ENCODE results near the gene ZMIZ1.

DNA sequence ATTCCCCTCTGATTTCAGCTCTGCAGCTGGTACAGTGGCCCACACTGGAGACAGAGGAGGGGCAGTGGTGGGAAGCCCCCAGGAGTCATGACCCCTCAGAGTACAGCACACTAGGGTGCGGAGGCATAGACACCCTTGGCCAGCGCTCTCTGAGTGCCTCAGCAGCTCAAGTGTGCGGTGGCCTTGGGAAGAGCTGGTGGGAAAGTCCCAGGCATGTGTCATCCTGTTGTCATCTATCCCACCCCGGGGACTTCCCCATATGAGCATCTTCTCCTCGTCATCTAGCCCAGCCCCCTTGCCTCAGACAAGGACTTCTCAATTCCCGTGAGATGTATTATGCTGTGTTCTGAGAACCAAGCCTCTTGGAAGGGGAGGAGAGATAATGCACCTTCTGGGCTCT, 262.9 kb downstream of the ZMIZ1 start:
- TF ChIP-seq, protein P1, sequence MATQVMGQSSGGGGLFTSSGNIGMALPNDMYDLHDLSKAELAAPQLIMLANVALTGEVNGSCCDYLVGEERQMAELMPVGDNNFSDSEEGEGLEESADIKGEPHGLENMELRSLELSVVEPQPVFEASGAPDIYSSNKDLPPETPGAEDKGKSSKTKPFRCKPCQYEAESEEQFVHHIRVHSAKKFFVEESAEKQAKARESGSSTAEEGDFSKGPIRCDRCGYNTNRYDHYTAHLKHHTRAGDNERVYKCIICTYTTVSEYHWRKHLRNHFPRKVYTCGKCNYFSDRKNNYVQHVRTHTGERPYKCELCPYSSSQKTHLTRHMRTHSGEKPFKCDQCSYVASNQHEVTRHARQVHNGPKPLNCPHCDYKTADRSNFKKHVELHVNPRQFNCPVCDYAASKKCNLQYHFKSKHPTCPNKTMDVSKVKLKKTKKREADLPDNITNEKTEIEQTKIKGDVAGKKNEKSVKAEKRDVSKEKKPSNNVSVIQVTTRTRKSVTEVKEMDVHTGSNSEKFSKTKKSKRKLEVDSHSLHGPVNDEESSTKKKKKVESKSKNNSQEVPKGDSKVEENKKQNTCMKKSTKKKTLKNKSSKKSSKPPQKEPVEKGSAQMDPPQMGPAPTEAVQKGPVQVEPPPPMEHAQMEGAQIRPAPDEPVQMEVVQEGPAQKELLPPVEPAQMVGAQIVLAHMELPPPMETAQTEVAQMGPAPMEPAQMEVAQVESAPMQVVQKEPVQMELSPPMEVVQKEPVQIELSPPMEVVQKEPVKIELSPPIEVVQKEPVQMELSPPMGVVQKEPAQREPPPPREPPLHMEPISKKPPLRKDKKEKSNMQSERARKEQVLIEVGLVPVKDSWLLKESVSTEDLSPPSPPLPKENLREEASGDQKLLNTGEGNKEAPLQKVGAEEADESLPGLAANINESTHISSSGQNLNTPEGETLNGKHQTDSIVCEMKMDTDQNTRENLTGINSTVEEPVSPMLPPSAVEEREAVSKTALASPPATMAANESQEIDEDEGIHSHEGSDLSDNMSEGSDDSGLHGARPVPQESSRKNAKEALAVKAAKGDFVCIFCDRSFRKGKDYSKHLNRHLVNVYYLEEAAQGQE (IDR thresholded peaks at IDR 0.05; ENCODE audit: insufficient read depth in 1 of 2, low read depth in 2 of 2, low read length in 1 of 2), result no peak
- TF ChIP-seq CTCF (IDR thresholded peaks at IDR 0.05), result no peak
- no peak for TF ChIP-seq POLR2AphosphoS5 (IDR thresholded peaks at IDR 0.05; ENCODE audit: low read depth, low read length)
- TF ChIP-seq SIN3A (IDR thresholded peaks at IDR 0.05; ENCODE audit: borderline replicate concordance, insufficient read depth, low read depth, low read length), result no peak
